Measurements from ENCODE around the gene SUCNR1. TPM values are rescaled to one million over a fixed set of nuclear protein-coding genes. Genes with fewer than 3 reads are reported as not detected.

Gene SUCNR1
- total RNA-seq, 1 donor from 2014 or later = 3.1 TPM

- Histone ChIP-seq H3K4me1 (peaks cover 0 to 16% of the 10 kb centered on the region in 2 donors), H3K27me3 (no peaks in the 10 kb centered on the region), H3K9me3 (no peaks in the 10 kb centered on the region), H3K36me3 (no peaks in the 10 kb centered on the region), H3K4me3 (peak overlapping the region in 1 of 2 donors; percentile 22), H3K27ac (no peak overlapping the region)
- TF ChIP-seq CTCF (IDR thresholded peaks at IDR 0.05) = no peak
- DNase-seq (ENCODE audit: low spot score in 2 of 2) = no peak
- intact Hi-C loops (cut with DNase I) = no loop called here
These were observed 2.3 kb downstream of the SUCNR1 start for GRCh38 chr3:151875759-151876158.

- Histone ChIP-seq H3K36me3 (no peaks in the 10 kb centered on the region), H3K27ac (no peak overlapping the region), H3K4me1 (peaks cover 0 to 10% of the 10 kb centered on the region in 2 donors), H3K4me3 (no peak overlapping the region), H3K9me3 (no peaks in the 10 kb centered on the region), H3K27me3 (no peaks in the 10 kb centered on the region)
- DNase-seq (ENCODE audit: low spot score in 2 of 2) = no peak
- intact Hi-C loops (cut with DNase I) = no loop called here
- no peak for TF ChIP-seq CTCF (IDR thresholded peaks at IDR 0.05)
These were observed 3.8 kb downstream of the SUCNR1 start for GRCh38 chr3:151877269-151877668.

DNA sequence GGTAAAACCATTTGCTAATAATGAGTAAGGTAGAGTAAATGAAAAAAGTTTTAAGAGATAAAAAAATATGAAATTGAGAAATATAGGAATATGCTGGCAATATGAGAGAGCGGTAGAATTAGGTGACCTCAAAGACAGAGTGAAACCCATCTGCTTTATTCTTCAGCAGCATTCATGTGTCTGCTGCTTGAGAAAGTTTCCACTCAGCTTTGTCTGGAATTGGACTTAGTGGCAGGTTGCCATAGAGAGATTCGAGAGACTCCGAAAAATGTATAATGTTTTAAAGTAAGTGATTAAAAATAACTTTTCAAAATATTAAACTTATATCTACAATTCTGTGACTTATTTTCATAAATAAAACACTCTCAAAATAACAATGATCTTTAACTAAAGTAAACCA, 5.0 kb downstream of the SUCNR1 start:
- intact Hi-C loops (cut with DNase I) = no loop called here
- no peak for DNase-seq (ENCODE audit: low spot score in 2 of 2)
- no peak for TF ChIP-seq CTCF (IDR thresholded peaks at IDR 0.05)
- no peaks in the 10 kb centered on the region for H3K36me3 ChIP-seq
- H3K4me1 ChIP-seq = peaks cover 0 to 10% of the 10 kb centered on the region in 2 donors
- H3K27me3 ChIP-seq = no peaks in the 10 kb centered on the region
- no peaks in the 10 kb centered on the region for H3K9me3 ChIP-seq
- H3K4me3 ChIP-seq = no peak overlapping the region
- no peak overlapping the region for H3K27ac ChIP-seq

GRCh38 chr3:151879037-151879436, 5.6 kb downstream of the SUCNR1 start:
- no peaks in the 10 kb centered on the region for H3K27me3 ChIP-seq
- no peak for TF ChIP-seq CTCF (IDR thresholded peaks at IDR 0.05)
- H3K9me3 ChIP-seq = peaks cover 0 to 1% of the 10 kb centered on the region in 2 donors
- no peaks in the 10 kb centered on the region for H3K36me3 ChIP-seq
- H3K4me1 ChIP-seq = peaks cover 0 to 10% of the 10 kb centered on the region in 2 donors
- H3K4me3 ChIP-seq = no peak overlapping the region
- intact Hi-C loops (cut with DNase I) = no loop called here
- no peak for DNase-seq (ENCODE audit: low spot score in 2 of 2)
- no peak overlapping the region for H3K27ac ChIP-seq

DNA sequence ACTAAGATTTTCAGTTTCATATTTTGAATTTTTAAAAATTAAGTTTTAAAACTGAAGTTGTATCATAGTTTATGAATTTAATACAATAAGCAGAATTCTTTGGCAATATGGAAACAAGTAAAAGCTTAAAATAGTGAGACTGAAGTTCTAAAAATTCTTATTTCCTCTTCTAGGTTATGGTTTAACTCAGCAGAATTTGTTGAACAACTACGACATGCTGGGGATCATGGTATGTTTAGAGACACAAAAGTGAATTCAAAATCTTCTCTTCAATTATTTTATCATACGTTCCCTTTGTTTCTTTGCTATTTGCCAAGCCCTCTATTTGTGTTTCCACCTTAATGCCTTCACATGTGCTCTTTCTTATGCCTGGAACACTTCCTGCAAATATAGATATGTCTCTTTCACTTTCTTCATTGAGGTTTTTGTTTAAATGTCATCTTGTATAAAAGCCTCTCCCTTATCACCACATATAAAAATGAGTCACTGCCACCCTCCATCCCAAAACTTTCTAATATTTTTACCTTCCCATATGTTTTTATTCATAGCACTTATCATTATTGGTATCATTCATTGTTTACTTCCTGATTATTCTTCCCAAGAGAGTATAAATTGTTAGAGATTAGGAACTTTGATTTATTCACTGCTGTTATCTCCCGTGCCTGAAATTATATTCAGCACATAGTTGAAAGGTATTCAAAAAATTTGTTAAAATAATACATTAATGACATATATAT, 6.4 kb downstream of the SUCNR1 start:
- no peaks in the 10 kb centered on the region for H3K36me3 ChIP-seq
- TF ChIP-seq CTCF (IDR thresholded peaks at IDR 0.05) = no peak
- no peak overlapping the region for H3K27ac ChIP-seq
- H3K27me3 ChIP-seq = no peaks in the 10 kb centered on the region
- peaks cover 0 to 10% of the 10 kb centered on the region in 2 donors for H3K4me1 ChIP-seq
- H3K4me3 ChIP-seq = no peak overlapping the region
- intact Hi-C loops (cut with DNase I) = no loop called here
- H3K9me3 ChIP-seq = peaks cover 0 to 8% of the 10 kb centered on the region in 2 donors
- no peak for DNase-seq (ENCODE audit: low spot score in 2 of 2)

- H3K4me1 ChIP-seq = peaks cover 0 to 10% of the 10 kb centered on the region in 2 donors
- DNase-seq (ENCODE audit: low spot score in 2 of 2) = no peak
- no peaks in the 10 kb centered on the region for H3K36me3 ChIP-seq
- intact Hi-C loops (cut with DNase I) = no loop called here
- H3K4me3 ChIP-seq = no peak overlapping the region
- no peak for TF ChIP-seq CTCF (IDR thresholded peaks at IDR 0.05)
- no peak overlapping the region for H3K27ac ChIP-seq
- H3K9me3 ChIP-seq = peaks cover 0 to 8% of the 10 kb centered on the region in 2 donors
- no peaks in the 10 kb centered on the region for H3K27me3 ChIP-seq
These were observed 6.9 kb downstream of the SUCNR1 start for GRCh38 chr3:151880416-151880690.

Data from ascending aorta (tissue), 2 donors.